Measurements from ENCODE around the gene ANKUB1.

The ANKUB1 gene

GRCh38 chr3:149828390-149828789, 36.0 kb upstream of the ANKUB1 start:
- no peak for TF ChIP-seq EZH2 (IDR thresholded peaks at IDR 0.05; ENCODE audit: borderline replicate concordance, low read depth, low read length, severe bottlenecking)
- TF ChIP-seq, protein P1, sequence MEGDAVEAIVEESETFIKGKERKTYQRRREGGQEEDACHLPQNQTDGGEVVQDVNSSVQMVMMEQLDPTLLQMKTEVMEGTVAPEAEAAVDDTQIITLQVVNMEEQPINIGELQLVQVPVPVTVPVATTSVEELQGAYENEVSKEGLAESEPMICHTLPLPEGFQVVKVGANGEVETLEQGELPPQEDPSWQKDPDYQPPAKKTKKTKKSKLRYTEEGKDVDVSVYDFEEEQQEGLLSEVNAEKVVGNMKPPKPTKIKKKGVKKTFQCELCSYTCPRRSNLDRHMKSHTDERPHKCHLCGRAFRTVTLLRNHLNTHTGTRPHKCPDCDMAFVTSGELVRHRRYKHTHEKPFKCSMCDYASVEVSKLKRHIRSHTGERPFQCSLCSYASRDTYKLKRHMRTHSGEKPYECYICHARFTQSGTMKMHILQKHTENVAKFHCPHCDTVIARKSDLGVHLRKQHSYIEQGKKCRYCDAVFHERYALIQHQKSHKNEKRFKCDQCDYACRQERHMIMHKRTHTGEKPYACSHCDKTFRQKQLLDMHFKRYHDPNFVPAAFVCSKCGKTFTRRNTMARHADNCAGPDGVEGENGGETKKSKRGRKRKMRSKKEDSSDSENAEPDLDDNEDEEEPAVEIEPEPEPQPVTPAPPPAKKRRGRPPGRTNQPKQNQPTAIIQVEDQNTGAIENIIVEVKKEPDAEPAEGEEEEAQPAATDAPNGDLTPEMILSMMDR (IDR thresholded peaks at IDR 0.05; ENCODE audit: borderline replicate concordance, extremely low read depth, low read length, poor library complexity, severe bottlenecking) = no peak
- no peaks in the 10 kb centered on the region for H3K4me1 ChIP-seq (ENCODE audit: insufficient read depth, low read length)
- DNase-seq = no peak
- peaks cover 35% of the 10 kb centered on the region for H3K9me3 ChIP-seq (ENCODE audit: insufficient read depth, low read length, severe bottlenecking)
- no peaks in the 10 kb centered on the region for H3K36me3 ChIP-seq (ENCODE audit: insufficient read depth, low read length)
- H3K27me3 ChIP-seq (ENCODE audit: insufficient read depth, low read length, poor library complexity) = no peaks in the 10 kb centered on the region
- H3K79me2 ChIP-seq (ENCODE audit: insufficient read depth, low read length) = peaks cover 71% of the 10 kb centered on the region
- H3K9ac ChIP-seq (ENCODE audit: low read depth, low read length) = no peak overlapping the region
- H2AFZ ChIP-seq (ENCODE audit: low read depth, low read length) = no peak overlapping the region
- H3K4me2 ChIP-seq (ENCODE audit: insufficient read depth, low read length) = no peak overlapping the region
- no peak for ATAC-seq (ENCODE audit: insufficient read depth, low read depth)
- no peak overlapping the region for H3K27ac ChIP-seq (ENCODE audit: low read length)
- H3K4me3 ChIP-seq (ENCODE audit: low read depth in 1 of 2, low read length in 2 of 2) = no peak overlapping the region
- H4K20me1 ChIP-seq (ENCODE audit: insufficient read depth, low read length) = peaks cover 5% of the 10 kb centered on the region; the same call in 1 of the 2 replicates

GRCh38 chr3:149826636-149827035, 34.3 kb upstream of the ANKUB1 start:
- Histone ChIP-seq H3K4me1 (ENCODE audit: insufficient read depth, low read length) (no peaks in the 10 kb centered on the region), H3K27me3 (ENCODE audit: insufficient read depth, low read length, poor library complexity) (no peaks in the 10 kb centered on the region), H3K36me3 (ENCODE audit: insufficient read depth, low read length) (no peaks in the 10 kb centered on the region), H3K4me2 (ENCODE audit: insufficient read depth, low read length) (no peak overlapping the region), H3K9me3 (ENCODE audit: insufficient read depth, low read length, severe bottlenecking) (peaks cover 26% of the 10 kb centered on the region), H2AFZ (ENCODE audit: low read depth, low read length) (no peak overlapping the region), H3K9ac (ENCODE audit: low read depth, low read length) (no peak overlapping the region), H3K27ac (ENCODE audit: low read length) (no peak overlapping the region), H3K79me2 (ENCODE audit: insufficient read depth, low read length) (peaks cover 79% of the 10 kb centered on the region), H3K4me3 (ENCODE audit: low read depth in 1 of 2, low read length in 2 of 2) (no peak overlapping the region), H4K20me1 (ENCODE audit: insufficient read depth, low read length) (peaks cover 5% of the 10 kb centered on the region; the same call in 1 of the 2 replicates)
- no peak for ATAC-seq (ENCODE audit: insufficient read depth, low read depth)
- TF ChIP-seq EZH2 (IDR thresholded peaks at IDR 0.05; ENCODE audit: borderline replicate concordance, low read depth, low read length, severe bottlenecking) = no peak
- TF ChIP-seq, protein P1 (IDR thresholded peaks at IDR 0.05; ENCODE audit: borderline replicate concordance, extremely low read depth, low read length, poor library complexity, severe bottlenecking) = no peak
- DNase-seq = no peak

DNA sequence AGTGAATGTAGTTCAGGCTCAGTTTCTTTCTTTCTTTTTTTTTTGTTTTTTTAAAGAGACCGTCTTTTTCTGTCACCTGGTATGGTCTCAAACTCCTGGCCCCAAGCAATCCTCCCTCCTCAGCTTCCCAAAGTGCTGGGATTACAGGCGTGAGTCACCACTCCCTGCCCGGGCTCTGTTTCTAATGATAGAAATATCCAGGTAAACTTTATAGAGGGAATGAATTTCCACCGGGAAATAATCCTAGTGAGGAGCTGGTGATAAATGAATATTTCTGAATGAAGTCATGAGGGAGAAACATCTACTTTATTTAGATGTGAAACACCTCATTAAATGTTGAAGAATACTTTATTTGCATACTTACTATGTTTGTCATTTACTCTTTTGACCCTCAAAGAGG, 27.8 kb upstream of the ANKUB1 start:
- H3K4me2 ChIP-seq (ENCODE audit: insufficient read depth, low read length) = no peak overlapping the region
- H3K9me3 ChIP-seq (ENCODE audit: insufficient read depth, low read length, severe bottlenecking) = peaks cover 2% of the 10 kb centered on the region
- no peaks in the 10 kb centered on the region for H3K27me3 ChIP-seq (ENCODE audit: insufficient read depth, low read length, poor library complexity)

More for the DNA sequence above, 27.8 kb upstream of the ANKUB1 start:
- no peak for TF ChIP-seq EZH2 (IDR thresholded peaks at IDR 0.05; ENCODE audit: borderline replicate concordance, low read depth, low read length, severe bottlenecking)
- TF ChIP-seq, protein P1 (IDR thresholded peaks at IDR 0.05; ENCODE audit: borderline replicate concordance, extremely low read depth, low read length, poor library complexity, severe bottlenecking) = no peak
- Histone ChIP-seq H3K4me1 (ENCODE audit: insufficient read depth, low read length) (peaks cover 13% of the 10 kb centered on the region), H3K4me3 (ENCODE audit: low read depth in 1 of 2, low read length in 2 of 2) (no peak overlapping the region), H3K79me2 (ENCODE audit: insufficient read depth, low read length) (peaks cover 95% of the 10 kb centered on the region), H3K27ac (ENCODE audit: low read length) (no peak overlapping the region), H3K9ac (ENCODE audit: low read depth, low read length) (no peak overlapping the region), H2AFZ (ENCODE audit: low read depth, low read length) (no peak overlapping the region), H3K36me3 (ENCODE audit: insufficient read depth, low read length) (no peaks in the 10 kb centered on the region), H4K20me1 (ENCODE audit: insufficient read depth, low read length) (peaks cover 24% of the 10 kb centered on the region; the same call in 1 of the 2 replicates)
- ATAC-seq (ENCODE audit: insufficient read depth, low read depth) = no peak
- no peak for DNase-seq
